GM19043 (cell line): ENCODE measurements around the gene RFXAP.

Source experiments
- ATAC-seq: cut with Tn5 transposase; IDR thresholded peaks from one replicate; pipeline ENCODE4 v1.9.1; 2021; ENCODE audit warnings: low read depth; ENCODE audit not compliant: unreplicated experiment

RFXAP gene

DNA sequence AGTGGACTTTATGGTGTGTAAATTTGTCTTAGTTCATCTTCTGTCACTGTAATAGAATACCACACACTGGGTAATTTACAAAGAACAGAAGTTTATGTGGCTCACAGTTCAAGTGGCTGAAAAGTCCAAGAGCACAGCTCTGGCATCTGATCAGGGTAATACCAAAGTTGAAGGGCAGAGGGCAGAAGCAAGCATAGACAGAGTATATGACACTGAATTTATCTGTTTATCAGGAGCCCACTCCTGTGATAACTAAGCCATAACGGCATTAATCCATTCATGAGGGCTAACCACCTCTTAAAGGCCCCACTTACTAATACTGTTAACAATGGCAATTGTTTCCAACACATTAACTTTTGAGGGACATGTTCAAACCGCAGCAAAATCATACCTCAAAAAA, 4.0 kb upstream of the RFXAP start:
- ATAC-seq, result no peak

DNA sequence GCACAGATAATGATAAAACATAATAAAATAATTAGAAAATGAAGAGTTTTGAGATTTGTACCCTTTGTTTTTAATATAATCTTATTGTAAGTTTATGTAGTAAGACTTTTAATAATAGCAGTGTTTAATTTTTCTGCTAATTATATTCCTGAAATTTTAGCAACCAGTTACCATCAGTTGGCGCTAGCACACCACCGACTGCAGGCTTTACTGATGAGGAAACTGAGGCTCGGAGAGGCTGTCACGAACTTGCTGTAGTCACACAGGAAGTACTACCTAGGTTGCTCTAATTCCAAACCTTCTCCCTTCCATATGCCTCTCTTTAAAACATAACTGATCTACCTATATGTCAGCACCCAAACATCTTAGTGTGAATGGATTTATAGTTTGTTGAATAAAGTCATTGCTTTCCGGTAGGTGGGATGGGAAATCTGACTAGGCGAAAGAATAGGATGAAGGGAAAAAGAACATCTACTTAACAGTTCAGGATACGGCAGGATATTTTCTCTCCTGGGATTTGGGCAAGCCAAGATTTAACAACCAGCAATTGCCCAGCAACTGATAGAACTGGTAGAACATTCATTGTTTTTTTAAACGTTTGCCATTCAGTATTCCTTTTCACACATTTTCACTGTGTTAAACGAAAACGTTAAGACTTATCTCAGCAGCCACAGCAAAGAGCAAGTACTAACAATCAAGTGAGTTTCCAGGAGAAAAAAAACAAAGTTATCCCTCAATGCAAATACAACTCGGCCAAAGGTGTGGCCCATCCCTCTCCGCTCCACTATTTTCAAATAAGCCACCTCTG, 822 bp upstream of the RFXAP start:
- peak; percentile 0 for ATAC-seq

DNA sequence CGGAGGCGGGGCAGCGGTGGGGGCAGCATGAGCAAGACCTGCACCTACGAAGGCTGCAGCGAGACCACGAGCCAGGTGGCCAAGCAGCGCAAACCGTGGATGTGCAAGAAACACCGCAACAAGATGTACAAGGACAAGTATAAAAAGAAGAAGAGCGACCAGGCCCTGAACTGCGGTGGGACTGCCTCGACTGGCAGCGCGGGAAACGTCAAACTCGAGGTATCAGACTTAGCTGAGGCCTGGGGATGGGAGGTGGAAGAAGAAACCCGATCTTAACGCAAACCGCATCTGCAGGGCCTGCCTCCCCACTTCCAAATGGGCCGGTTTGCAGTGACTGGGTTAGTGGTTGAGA, 693 bp downstream of the RFXAP start:
- peak; percentile 8 for ATAC-seq

DNA sequence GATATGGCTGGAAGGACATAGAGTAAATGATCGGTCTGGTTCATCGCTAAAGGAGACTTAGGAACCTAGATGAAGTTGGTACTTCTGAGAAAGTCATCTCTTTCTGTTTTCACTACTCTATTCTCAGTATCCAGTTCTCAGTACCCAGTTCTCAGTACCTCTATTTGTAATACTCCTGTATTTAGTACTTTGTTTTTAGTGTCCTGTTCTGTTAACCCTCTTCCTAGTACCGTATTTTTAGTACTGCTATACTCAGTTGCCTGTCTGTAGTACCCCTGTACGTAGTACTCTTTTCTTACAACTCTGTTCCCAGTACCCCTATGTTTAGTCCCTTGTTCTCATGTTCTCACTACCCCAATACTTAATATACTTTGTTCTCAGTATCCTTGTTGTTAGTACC, 1.2 kb downstream of the RFXAP start:
- ATAC-seq, result peak; percentile 44

DNA sequence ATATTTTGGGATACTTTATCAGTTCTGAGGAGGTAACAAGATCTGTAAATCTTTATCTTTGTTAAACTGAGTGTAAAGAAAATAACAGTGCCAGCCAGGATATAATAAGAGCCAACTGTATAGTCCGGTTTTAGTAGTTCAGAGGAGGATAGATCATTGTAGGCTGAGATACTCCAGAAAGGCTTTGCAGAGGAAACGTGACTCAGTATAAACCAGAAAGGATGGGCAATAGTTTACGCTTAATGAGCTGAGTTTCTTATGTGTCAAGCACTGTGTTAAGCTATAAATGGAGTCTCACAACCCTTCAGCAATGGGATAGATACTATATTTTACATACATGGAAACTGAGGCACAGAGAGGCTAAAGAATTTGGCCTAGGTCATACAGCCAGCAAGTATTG, 3.8 kb downstream of the RFXAP start:
- no peak for ATAC-seq

DNA sequence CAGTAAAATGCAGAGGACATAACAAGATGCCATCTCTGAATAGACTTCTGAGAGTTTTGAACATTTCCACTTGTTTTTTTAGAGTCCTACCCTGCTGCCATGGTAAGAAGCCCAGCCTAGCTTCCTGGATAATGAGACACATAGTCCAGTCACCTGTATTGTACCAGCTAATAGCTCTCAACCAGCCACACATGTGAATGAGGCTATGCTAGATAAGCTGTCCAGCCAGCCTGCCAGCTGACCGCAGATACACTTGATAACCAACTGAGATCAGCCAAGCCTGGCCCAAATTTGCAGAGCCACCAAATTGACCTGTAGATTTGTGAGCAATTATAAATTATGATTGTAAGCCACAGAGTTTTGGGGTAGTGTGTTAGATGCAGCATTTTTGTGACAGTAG, 10.7 kb downstream of the RFXAP start:
- no peak for ATAC-seq

DNA sequence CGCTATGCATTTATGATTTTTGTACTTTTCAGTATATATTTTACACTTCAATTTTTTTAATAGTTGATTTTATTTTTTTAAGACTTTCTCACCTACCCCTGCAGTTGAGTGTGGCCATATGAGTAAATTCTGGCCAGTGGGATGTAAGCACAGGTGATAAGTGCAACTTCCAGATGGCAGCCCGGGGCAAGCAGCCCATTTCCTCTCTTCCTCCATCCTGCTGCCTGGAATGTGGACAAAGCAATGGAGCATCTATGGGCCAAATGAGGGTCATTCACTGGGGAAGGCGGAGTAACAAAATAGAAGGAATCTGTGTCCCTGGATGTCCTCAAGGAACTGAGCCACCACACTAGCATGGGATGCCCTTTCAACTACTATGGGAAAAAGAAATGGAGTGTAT, 12.3 kb downstream of the RFXAP start:
- ATAC-seq, result no peak

DNA sequence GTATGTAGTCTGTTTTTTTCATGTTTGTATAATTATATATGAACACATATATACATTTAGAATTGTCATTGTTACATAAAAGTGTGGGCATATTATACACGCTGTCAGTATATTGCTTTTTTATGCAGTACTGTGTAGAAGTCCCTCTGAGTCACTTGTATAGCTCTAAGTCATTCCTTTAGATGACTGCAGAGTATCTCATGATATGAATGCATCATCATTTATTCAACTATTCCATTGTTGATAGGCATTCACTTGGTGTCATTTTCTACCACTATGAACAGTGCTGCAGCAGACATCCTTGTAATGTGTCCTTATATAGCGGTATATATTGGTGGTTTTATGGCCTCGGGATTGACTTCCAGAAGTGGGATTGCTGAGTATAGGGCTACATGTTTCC, 15.3 kb downstream of the RFXAP start:
- ATAC-seq, result no peak

DNA sequence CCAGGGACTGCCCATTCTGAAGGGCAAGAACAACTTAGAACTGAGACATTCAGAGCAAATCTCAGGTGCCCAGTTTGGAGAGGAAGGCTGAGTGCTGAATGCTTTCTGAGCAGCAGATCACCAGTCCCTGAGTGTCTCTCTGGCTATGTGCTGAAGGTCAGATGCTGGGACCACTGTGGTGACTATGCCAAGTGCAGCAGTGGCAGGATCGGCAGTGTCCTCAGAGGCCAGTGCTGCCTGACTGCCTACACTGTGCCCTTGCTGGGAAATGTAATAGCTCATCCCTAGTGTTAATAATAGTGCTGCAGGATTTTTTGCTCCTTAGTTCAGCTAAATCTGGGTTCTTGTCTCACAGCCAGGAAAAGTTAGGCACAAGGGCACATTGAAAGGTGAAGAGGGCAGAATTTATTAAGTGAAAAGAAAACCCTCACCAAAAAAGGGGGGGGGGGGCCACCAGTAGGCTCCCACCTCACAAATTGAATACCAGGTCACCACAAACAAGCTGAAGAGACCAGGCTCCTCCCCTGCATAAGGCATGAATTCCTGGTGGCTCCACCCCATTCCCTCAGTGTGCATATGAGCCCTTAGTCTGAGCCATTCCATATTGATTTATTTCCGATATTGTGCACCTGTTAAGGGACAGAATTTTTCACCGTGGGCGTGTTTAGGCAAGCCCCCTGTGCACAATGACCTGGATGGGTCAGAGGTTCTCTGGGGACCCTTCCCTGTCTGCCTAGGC, 18.5 kb downstream of the RFXAP start:
- ATAC-seq, result no peak

GRCh38 chr13:36839281-36839680, 20.3 kb downstream of the RFXAP start:
- no peak for ATAC-seq

- ATAC-seq, result no peak
Measured at GRCh38 chr13:36839981-36840380, 21.0 kb downstream of the RFXAP start.

DNA sequence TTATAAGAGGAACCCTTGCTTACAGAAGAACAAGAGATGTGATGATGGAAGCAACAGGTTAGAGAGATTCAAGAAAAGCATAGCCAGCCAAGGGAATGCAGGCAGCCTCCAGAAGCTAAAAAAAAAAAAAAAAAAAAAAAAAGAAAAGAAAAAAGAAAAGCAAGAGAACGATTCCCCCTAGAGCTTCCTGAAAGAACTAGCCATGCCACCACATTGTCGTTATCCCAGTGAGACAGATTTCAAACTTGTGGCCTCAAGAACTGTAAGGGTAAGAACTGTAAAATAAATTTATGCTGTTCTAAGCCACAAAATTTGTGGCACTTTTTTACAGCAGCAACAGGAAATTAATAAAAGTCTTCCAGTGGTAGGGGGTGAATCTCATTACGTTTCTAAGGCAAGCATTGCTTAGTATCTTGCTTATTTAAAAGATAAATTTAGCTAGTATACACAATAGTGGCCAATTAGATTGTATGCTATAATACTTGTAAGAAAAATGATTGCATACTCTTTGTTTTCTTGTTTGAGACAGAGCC, 21.8 kb downstream of the RFXAP start:
- ATAC-seq, result no peak

- no peak for ATAC-seq
Measured at GRCh38 chr13:36841391-36841790, 22.4 kb downstream of the RFXAP start.

GRCh38 chr13:36847606-36848005, 28.6 kb downstream of the RFXAP start:
- ATAC-seq, result no peak

DNA sequence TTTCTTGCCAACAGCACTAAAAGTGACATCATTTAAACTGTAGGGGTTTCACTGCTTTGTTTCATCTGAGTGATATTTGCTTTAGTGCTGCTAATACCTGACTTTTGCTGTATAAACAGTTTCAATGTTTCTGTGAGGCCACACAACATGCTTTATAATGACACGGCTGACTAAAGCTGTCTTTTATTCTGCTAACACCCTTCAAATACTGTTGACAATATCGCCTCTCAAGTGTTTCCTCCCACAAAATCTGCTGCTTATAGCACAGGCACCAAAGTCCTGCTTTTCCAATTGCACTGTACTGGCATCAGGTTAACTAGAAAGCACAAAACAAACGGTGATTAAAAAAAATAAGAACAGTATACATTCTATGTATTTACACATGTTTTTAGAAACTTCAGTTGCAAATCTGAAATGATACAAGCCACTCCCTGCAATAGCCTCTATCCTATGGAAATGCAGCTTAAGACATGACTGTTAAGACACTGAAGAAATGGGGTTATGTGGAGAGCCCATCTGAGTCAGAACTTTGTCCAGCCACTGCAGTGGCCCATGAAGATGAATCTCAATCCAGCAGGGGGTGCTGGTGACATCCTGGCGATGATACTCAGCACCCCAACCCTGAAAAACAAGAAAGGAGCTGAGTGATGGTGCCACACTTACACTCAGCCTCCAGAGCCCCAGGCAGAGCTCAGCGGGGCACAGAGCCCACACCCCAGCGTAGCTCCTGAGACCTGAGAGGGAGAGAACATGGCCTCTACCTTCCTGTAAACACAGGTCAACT, 29.4 kb downstream of the RFXAP start:
- ATAC-seq, result peak; percentile 54

DNA sequence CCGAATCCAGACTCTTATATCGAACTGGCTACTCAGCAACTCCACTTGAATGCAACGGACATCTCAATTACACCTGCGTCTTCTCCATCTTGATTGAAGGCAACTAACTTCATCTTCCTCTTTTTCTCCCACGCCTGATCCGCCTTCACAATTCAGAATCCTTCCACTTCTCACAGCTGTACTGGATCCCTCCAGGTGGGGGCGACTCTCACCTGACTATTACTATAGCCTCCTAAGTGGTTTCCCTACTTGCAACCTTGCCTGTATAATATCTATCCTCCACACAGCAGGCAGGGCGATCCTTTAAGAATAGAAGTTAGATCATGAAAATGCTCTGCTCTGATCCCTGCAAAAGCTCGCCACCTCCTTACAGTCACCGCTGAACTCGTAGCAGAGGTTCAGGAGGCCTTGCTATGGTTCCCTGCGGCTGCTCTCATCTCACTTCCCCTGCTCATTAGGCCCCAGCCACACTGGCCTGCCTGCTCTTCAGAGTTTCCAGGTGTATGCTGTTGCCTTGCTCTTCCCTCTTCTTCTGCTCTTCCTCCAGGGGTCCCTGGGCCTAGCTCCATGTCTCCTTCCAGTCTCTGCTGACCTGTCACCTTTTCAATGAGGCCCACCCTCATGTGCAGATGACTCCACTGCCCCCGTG, 31.9 kb downstream of the RFXAP start:
- ATAC-seq, result no peak

GRCh38 chr13:36857253-36857652, 38.2 kb downstream of the RFXAP start:
- ATAC-seq, result no peak

DNA sequence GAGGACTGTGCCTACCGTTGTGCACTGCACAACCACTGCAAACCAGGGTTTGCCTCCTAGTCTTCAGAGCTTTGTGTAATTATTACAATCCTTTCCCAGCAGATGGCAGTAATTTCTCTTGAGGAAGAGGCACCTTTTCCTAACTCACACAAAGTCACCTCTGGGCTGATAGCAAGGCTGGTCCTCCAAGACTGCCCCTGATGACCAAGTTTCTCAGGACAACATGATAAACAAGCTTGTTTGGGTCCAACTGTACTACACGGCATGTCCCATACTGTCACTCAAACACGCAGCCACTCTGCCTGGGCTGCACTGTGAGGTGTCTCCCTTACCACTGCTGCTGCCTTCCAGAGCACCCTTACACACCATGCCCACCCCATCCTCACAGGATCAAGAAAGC, 39.3 kb downstream of the RFXAP start:
- no peak for ATAC-seq

GRCh38 chr13:36859259-36859658, 40.2 kb downstream of the RFXAP start:
- no peak for ATAC-seq

DNA sequence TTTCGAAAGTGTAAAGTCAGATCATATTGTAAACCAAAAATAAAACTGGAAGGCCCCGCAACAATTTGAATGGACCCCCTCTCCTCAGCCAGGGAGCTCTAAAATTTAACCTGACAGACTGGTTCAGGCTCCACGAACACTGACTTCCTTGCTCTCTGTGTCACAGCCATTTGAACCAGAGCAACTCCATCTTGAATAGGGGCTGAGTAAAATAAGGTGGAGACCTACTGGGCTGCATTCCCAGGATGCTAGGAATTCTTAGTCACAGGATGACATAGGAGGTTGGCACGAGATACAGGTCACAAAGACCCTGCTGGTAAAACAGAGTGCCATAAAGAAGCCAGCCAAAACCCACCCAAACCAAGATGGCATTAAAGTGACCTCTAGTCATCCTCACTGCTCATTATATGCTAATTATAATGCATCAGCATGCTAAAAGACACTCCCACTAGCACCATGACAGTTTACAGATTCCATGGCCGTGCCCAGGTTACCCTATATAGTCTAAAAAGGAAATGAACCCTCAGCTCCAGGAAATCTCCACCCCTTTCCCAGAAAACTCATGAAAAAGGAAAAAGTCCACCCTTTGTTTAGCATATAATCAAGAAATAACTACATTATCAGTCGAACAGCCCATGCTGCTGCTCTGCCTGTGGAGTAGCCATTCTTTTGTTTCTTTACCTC, 43.1 kb downstream of the RFXAP start:
- ATAC-seq, result no peak
